CD14-positive monocyte (primary cell): ENCODE data around the gene MEG3. TPM values are rescaled to one million over a fixed set of nuclear protein-coding genes. Genes with fewer than 3 reads are reported as not detected.

Source experiments
- DNase-seq, 3 donors: peaks; one replicate each; pipeline ENCODE4 v3.0.0-alpha.2; 2011 to 2022
- H2AFZ ChIP-seq: 2 replicates; pipeline ENCODE4 v1.6.0; 2012; ENCODE audit warnings: mild to moderate bottlenecking, low read depth, low read length, inconsistent platforms; ENCODE audit not compliant: insufficient read depth, poor library complexity, severe bottlenecking
- H3K27ac ChIP-seq, 2 donors: 1 replicate in 1 of 2; 2 replicates in 1 of 2; pipeline ENCODE4 v1.5.1; 2012 to 2013; ENCODE audit warnings: low read length in 2 of 2, control low read depth in 1 of 2, inconsistent platforms in 1 of 2, low read depth in 1 of 2, mild to moderate bottlenecking in 1 of 2
- H3K27me3 ChIP-seq, 2 donors: one replicate each; pipeline versions ENCODE4 v1.6.0 to v1.6.1; 2011 to 2013; ENCODE audit warnings: low read length in 2 of 2; ENCODE audit not compliant: control insufficient read depth in 2 of 2, insufficient read depth in 2 of 2
- H3K36me3 ChIP-seq, 2 donors: replicated peaks in 1 of 2; 1 replicate in 1 of 2; 2 replicates in 1 of 2; pipeline versions ENCODE4 v1.5.1 to v1.6.1; 2012 to 2013; ENCODE audit warnings: low read length in 2 of 2, control low read depth in 1 of 2, inconsistent platforms in 1 of 2, mild to moderate bottlenecking in 1 of 2; ENCODE audit not compliant: insufficient read depth in 2 of 2, control insufficient read depth in 1 of 2
- H3K4me1 ChIP-seq, 2 donors: 1 replicate in 1 of 2; 2 replicates in 1 of 2; pipeline versions ENCODE4 v1.5.1 to v1.6.1; 2012 to 2013; ENCODE audit warnings: low read length in 2 of 2, control low read depth in 1 of 2, inconsistent platforms in 1 of 2, mild to moderate bottlenecking in 1 of 2, moderate library complexity in 1 of 2; ENCODE audit not compliant: insufficient read depth in 2 of 2, control insufficient read depth in 1 of 2
- H3K4me2 ChIP-seq: replicated peaks from 2 replicates; pipeline ENCODE3; 2012; ENCODE audit warnings: low read length, moderate library complexity, mild to moderate bottlenecking; ENCODE audit not compliant: poor library complexity, severe bottlenecking; ENCODE audit errors: extremely low read depth
- H3K4me3 ChIP-seq, 3 experiments: fragments of 200-600 bp in 1 of 3; sonication (generic) in 1 of 3; replicated peaks in 1 of 3; 1 replicate in 2 of 3; 2 replicates in 1 of 3; pipeline ENCODE4 v1.5.1; 2011 to 2013; ENCODE audit warnings: low read length in 3 of 3, mild to moderate bottlenecking in 3 of 3, control low read depth in 2 of 3, low read depth in 2 of 3, inconsistent platforms in 1 of 3, moderate library complexity in 1 of 3
- H3K79me2 ChIP-seq: 2 replicates; pipeline ENCODE4 v1.6.0; 2012; ENCODE audit warnings: mild to moderate bottlenecking, control low read depth, inconsistent platforms, low read length, moderate library complexity; ENCODE audit not compliant: insufficient read depth
- H3K9ac ChIP-seq: 2 replicates; pipeline ENCODE4 v1.6.0; 2017; ENCODE audit warnings: low read length, mild to moderate bottlenecking; ENCODE audit not compliant: insufficient read depth, poor library complexity, severe bottlenecking
- H3K9me3 ChIP-seq, 2 donors: replicated peaks in 1 of 2; 1 replicate in 1 of 2; 2 replicates in 1 of 2; pipeline versions ENCODE4 v1.5.1 to v1.6.1; 2012 to 2013; ENCODE audit warnings: low read length in 2 of 2, control low read depth in 1 of 2; ENCODE audit not compliant: control insufficient read depth in 1 of 2, insufficient read depth in 1 of 2
- H4K20me1 ChIP-seq: 2 replicates; pipeline ENCODE4 v1.6.0; 2012; ENCODE audit warnings: mild to moderate bottlenecking, low read length, control low read depth, moderate library complexity; ENCODE audit not compliant: insufficient read depth
- H3K27ac Mint-ChIP-seq, 7 donors: one replicate each; pipeline ENCODE4 v1.8.0; 2020; ENCODE audit warnings: mild to moderate bottlenecking in 7 of 7, mixed read lengths in 7 of 7, moderate library complexity in 6 of 7, inconsistent platforms in 2 of 7
- H3K27me3 Mint-ChIP-seq, 3 donors: one replicate each; pipeline ENCODE4 v1.8.0; 2021 to 2022; ENCODE audit warnings: low read depth in 3 of 3, mild to moderate bottlenecking in 3 of 3, mixed read lengths in 3 of 3, moderate library complexity in 3 of 3, inconsistent platforms in 1 of 3
- H3K36me3 Mint-ChIP-seq, 2 donors: one replicate each; pipeline ENCODE4 v1.8.0; 2020; ENCODE audit warnings: mixed read lengths in 2 of 2, inconsistent platforms in 1 of 2, mild to moderate bottlenecking in 1 of 2
- H3K4me1 Mint-ChIP-seq: one replicate; pipeline ENCODE4 v1.8.0; 2020; ENCODE audit warnings: mild to moderate bottlenecking, mixed read lengths
- H3K4me3 Mint-ChIP-seq, 2 donors: one replicate each; pipeline ENCODE4 v1.8.0; 2020; ENCODE audit warnings: mild to moderate bottlenecking in 2 of 2, mixed read lengths in 2 of 2, moderate library complexity in 1 of 2
- H3K9me3 Mint-ChIP-seq, 7 donors: one replicate each; pipeline ENCODE4 v1.8.0; 2020 to 2022; ENCODE audit warnings: mixed read lengths in 7 of 7, mild to moderate bottlenecking in 6 of 7, moderate library complexity in 6 of 7, inconsistent platforms in 2 of 7
- CTCF ChIP-seq: fragments of 200-600 bp; IDR thresholded peaks from one replicate; pipeline ENCODE4 v1.8.0; 2022; ENCODE audit warnings: antibody characterized with exemption, mild to moderate bottlenecking
- WGBS: methylation state at CpG from one replicate; pipeline ENCODE4 v1.1.5; 2013; ENCODE audit warnings: missing lambda C conversion rate; ENCODE audit not compliant: insufficient coverage; 5-methylcytosine and 5-hydroxymethylcytosine counted together
- intact Hi-C, 2 donors: fragments of 100-400 bp; cut with micrococcal nuclease; formaldehyde crosslinking; loops; one replicate each; pipeline versions ENCODE4 v1.15.0 to v1.15.1; 2023
- polyA plus RNA-seq, 3 donors: library from polyadenylated mRNA; depleted of rRNA in 1 of 3; unstranded in 2 of 3; stranded (reverse) in 1 of 3; fragments of 300-500 nt in 2 of 3; fragments of >200 nt in 1 of 3; fragmentation: Illumina TruSeq in 2 of 3; gene quantifications; 1 replicate in 2 of 3; 2 replicates in 1 of 3; pipeline ENCODE4 v1.2.3, GENCODE V29; 2012 to 2021

MEG3 gene
- polyA plus RNA-seq, 3 donors: 1.7 TPM; not detected in 2

GRCh38 chr14:100824091-100824551 is 1.8 kb upstream of the MEG3 start:
- H3K27me3 Mint-ChIP-seq: peaks cover 50 to 58% (median 51%) of the 10 kb centered on the region in 3 donors
- peaks cover 19 to 37% (median 26%) of the 10 kb centered on the region in 7 donors for H3K9me3 Mint-ChIP-seq
- 45% methylated on average over 31 of the region's 32 CpGs for WGBS

GRCh38 chr14:100824901-100825712 is 811 bp upstream of the MEG3 start:
- Histone ChIP-seq H3K27ac (no peak overlapping the region), H3K4me3 (no peak overlapping the region), H3K9ac (no peak overlapping the region), H3K79me2 (no peaks in the 10 kb centered on the region), H3K36me3 (no peaks in the 10 kb centered on the region), H3K4me2 (no peak overlapping the region), H2AFZ (no peak overlapping the region), H3K27me3 (peaks cover 0 to 46% of the 10 kb centered on the region in 2 donors), H3K4me1 (no peaks in the 10 kb centered on the region), H3K9me3 (peaks cover 23 to 37% of the 10 kb centered on the region in 2 donors), H4K20me1 (no peaks in the 10 kb centered on the region)
- peaks cover 2 to 4% of the 10 kb centered on the region in 2 donors for H3K36me3 Mint-ChIP-seq
- H3K27ac Mint-ChIP-seq: no peak overlapping the region
- peaks cover 48 to 58% (median 55%) of the 10 kb centered on the region in 3 donors for H3K27me3 Mint-ChIP-seq
- WGBS: 50% methylated on average over 33 of the region's 36 CpGs
- peaks cover 16% of the 10 kb centered on the region for H3K4me1 Mint-ChIP-seq
- H3K9me3 Mint-ChIP-seq: peaks cover 19 to 36% (median 26%) of the 10 kb centered on the region in 7 donors
- intact Hi-C loops: no loop called here
- peak overlapping the region; percentile 45 to 54 for H3K4me3 Mint-ChIP-seq
- no peak for DNase-seq
- no peak for TF ChIP-seq CTCF

More at GRCh38 chr14:100824091-100824551, 1.8 kb upstream of the MEG3 start:
- TF ChIP-seq CTCF: no peak
- no peak for DNase-seq
- no peaks in the 10 kb centered on the region for H4K20me1 ChIP-seq
- H3K27me3 ChIP-seq: peaks cover 0 to 46% of the 10 kb centered on the region in 2 donors
- Mint-ChIP-seq H3K27ac (no peak overlapping the region), H3K4me3 (peak overlapping the region in 1 of 2 donors; percentile 54), H3K36me3 (peaks cover 2 to 4% of the 10 kb centered on the region in 2 donors), H3K4me1 (peaks cover 16% of the 10 kb centered on the region)
- intact Hi-C loops: no loop called here
- H2AFZ ChIP-seq: no peak overlapping the region
- H3K36me3 ChIP-seq: no peaks in the 10 kb centered on the region
- no peak overlapping the region for H3K4me3 ChIP-seq
- no peak overlapping the region for H3K27ac ChIP-seq
- H3K79me2 ChIP-seq: no peaks in the 10 kb centered on the region
- peaks cover 23 to 37% of the 10 kb centered on the region in 2 donors for H3K9me3 ChIP-seq
- H3K9ac ChIP-seq: no peak overlapping the region
- H3K4me1 ChIP-seq: no peaks in the 10 kb centered on the region
- no peak overlapping the region for H3K4me2 ChIP-seq
